ENCODE measurements around the gene SMCO3. TPM values are rescaled to one million over a fixed set of nuclear protein-coding genes. Genes with fewer than 3 reads are reported as not detected.
A peak's percentile ranks its signal among the peaks of the same experiment; 100 is the strongest.

The SMCO3 gene
- total and polyA plus RNA-seq, 12 donors, result 0.11 to 0.41 (median 0.26) TPM; not detected in 3

- H3K27ac ChIP-seq, result no peak overlapping the region
These were observed 3.6 kb downstream of the SMCO3 start for GRCh38 chr12:14810167-14810952.

GRCh38 chr12:14803830-14804160, 10.2 kb downstream of the SMCO3 start:
- no peaks in the 10 kb centered on the region for H3K9me3 ChIP-seq (replicated peaks in 1 of 3)
- TF ChIP-seq CTCF (IDR thresholded peaks at IDR 0.05) (no peak), POLR2A (IDR thresholded peaks at IDR 0.05) (no peak)
- H3K4me1 ChIP-seq (replicated peaks in 1 of 2), result peaks cover 22 to 33% of the 10 kb centered on the region in 2 donors
- WGBS, 4 donors, result 0 to 1% (median 0%) methylated on average over 12 of the region's 12 CpGs
- peak overlapping the region; percentile 53 to 97 (median 70) for H3K4me3 ChIP-seq
- intact Hi-C loops (cut with DNase I), result no loop called here
- H3K36me3 ChIP-seq (replicated peaks in 1 of 2), result peaks cover 0 to 7% of the 10 kb centered on the region in 2 donors
- DNase-seq, result no peak
- no peaks in the 10 kb centered on the region for H3K27me3 ChIP-seq
- peak overlapping the region; percentile 72 to 99 (median 98) for H3K27ac ChIP-seq

More at GRCh38 chr12:14810167-14810952, 3.6 kb downstream of the SMCO3 start:
- Histone ChIP-seq H3K9me3 (replicated peaks in 1 of 3) (no peaks in the 10 kb centered on the region), H3K4me1 (replicated peaks in 1 of 2) (peaks cover 0 to 5% of the 10 kb centered on the region in 2 donors), H3K27me3 (no peaks in the 10 kb centered on the region), H3K36me3 (replicated peaks in 1 of 2) (no peaks in the 10 kb centered on the region), H3K4me3 (no peak overlapping the region)
- TF ChIP-seq POLR2A (IDR thresholded peaks at IDR 0.05) (no peak), CTCF (IDR thresholded peaks at IDR 0.05) (no peak)
- DNase-seq, result no peak
- 84 to 90% (median 88%) methylated on average over 5 of the region's 5 CpGs for WGBS, 4 donors
- intact Hi-C loops (cut with DNase I), result no loop called here

- intact Hi-C loops (cut with DNase I), result no loop called here
- Histone ChIP-seq H3K9me3 (replicated peaks in 1 of 3) (no peaks in the 10 kb centered on the region), H3K27ac (peak within 1 kb of the TSS; percentile 93 to 99 (median 99)), H3K4me1 (replicated peaks in 1 of 2) (peaks cover 22 to 33% of the 10 kb centered on the region in 2 donors), H3K27me3 (no peaks in the 10 kb centered on the region), H3K4me3 (peak within 1 kb of the TSS; percentile 57 to 97 (median 85)), H3K36me3 (replicated peaks in 1 of 2) (peaks cover 0 to 13% of the 10 kb centered on the region in 2 donors)
- peak; percentile 94 to 100 (median 98) for DNase-seq
- TF ChIP-seq POLR2A (IDR thresholded peaks at IDR 0.05) (peak; percentile 63 to 95), CTCF (IDR thresholded peaks at IDR 0.05) (no peak)
- 0% methylated on average over 42 to 50 of the region's 50 CpGs for WGBS, 4 donors
These were observed 10.8 kb downstream of the SMCO3 start, which contains the start of the genes C12orf60 and WBP11 for GRCh38 chr12:14803011-14803829. C12orf60 (plus strand) TSS chr12:14803670; CDS start chr12:14822936, 19,266 bp downstream. WBP11 (minus strand) TSS chr12:14803478; CDS start chr12:14801383, 2,095 bp downstream.

GRCh38 chr12:14802721-14803010, 11.3 kb downstream of the SMCO3 start:
- Histone ChIP-seq H3K4me1 (replicated peaks in 1 of 2) (peaks cover 22 to 33% of the 10 kb centered on the region in 2 donors), H3K4me3 (peak overlapping the region; percentile 57 to 97 (median 85)), H3K27ac (peak overlapping the region; percentile 93 to 99 (median 99)), H3K36me3 (replicated peaks in 1 of 2) (peaks cover 0 to 19% of the 10 kb centered on the region in 2 donors), H3K9me3 (replicated peaks in 1 of 3) (no peaks in the 10 kb centered on the region), H3K27me3 (no peaks in the 10 kb centered on the region)
- 0 to 1% (median 0%) methylated on average over 7 of the region's 7 CpGs for WGBS, 4 donors
- no peak for DNase-seq
- intact Hi-C loops (cut with DNase I), result no loop called here
- TF ChIP-seq POLR2A (IDR thresholded peaks at IDR 0.05) (no peak), CTCF (IDR thresholded peaks at IDR 0.05) (no peak)
